OCI-LY1 (cell line): ENCODE measurements around the gene TBX4.

Source experiments
- EZH2 ChIP-seq: fragments of 200-600 bp; sonication (generic), shearing (Covaris generic); IDR thresholded peaks from 2 replicates; pipeline ENCODE4 v1.8.0; 2017; ENCODE audit warnings: borderline replicate concordance, mixed run types, mild to moderate bottlenecking, antibody characterized with exemption, low read length, moderate library complexity, mixed read lengths
- TF ChIP-seq, protein P1 (sequence below): fragments of 200-600 bp; sonication (generic), shearing (Covaris generic); IDR thresholded peaks from 2 replicates; pipeline ENCODE4 v1.5.1; 2017; ENCODE audit warnings: mild to moderate bottlenecking, antibody characterized with exemption, low read length, moderate library complexity, mixed read lengths

DNA sequence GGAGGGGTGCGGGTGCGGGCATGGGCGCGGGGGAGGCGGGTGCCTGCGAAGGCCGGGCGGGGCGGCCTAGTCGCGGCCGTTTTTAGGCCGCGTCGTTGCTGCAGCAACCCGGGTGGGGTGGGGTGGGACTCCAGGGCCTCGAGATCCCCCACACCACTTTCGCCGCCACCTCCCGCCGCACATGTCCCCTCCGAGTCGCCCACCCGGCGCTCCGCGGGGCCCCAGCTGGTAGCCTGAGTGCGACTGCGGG is 41.3 kb upstream of the TBX4 start:
- TF ChIP-seq, protein P1, sequence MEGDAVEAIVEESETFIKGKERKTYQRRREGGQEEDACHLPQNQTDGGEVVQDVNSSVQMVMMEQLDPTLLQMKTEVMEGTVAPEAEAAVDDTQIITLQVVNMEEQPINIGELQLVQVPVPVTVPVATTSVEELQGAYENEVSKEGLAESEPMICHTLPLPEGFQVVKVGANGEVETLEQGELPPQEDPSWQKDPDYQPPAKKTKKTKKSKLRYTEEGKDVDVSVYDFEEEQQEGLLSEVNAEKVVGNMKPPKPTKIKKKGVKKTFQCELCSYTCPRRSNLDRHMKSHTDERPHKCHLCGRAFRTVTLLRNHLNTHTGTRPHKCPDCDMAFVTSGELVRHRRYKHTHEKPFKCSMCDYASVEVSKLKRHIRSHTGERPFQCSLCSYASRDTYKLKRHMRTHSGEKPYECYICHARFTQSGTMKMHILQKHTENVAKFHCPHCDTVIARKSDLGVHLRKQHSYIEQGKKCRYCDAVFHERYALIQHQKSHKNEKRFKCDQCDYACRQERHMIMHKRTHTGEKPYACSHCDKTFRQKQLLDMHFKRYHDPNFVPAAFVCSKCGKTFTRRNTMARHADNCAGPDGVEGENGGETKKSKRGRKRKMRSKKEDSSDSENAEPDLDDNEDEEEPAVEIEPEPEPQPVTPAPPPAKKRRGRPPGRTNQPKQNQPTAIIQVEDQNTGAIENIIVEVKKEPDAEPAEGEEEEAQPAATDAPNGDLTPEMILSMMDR = no peak
- TF ChIP-seq EZH2 = no peak
